SIG-M5 (cell line): ENCODE results near the gene TGFBR1.

Experiments
- DNase-seq: peaks from one replicate; lab custom pipeline; 2025; lab: John Stamatoyannopoulos, UW

Gene TGFBR1

GRCh38 chr9:99104459-99105151, at the start of gene TGFBR1:
TGFBR1 (plus strand) TSS chr9:99105113; CDS start chr9:99105206, 93 bp downstream.
- DNase-seq: no peak

GRCh38 chr9:99055384-99055783, 49.5 kb upstream of the TGFBR1 start:
- DNase-seq: no peak

GRCh38 chr9:99056186-99056585, 48.7 kb upstream of the TGFBR1 start:
- no peak for DNase-seq

GRCh38 chr9:99056886-99057664, 47.8 kb upstream of the TGFBR1 start:
- no peak for DNase-seq

- peak; percentile 60 for DNase-seq
Observed at GRCh38 chr9:99057665-99058625, 47.0 kb upstream of the TGFBR1 start.

GRCh38 chr9:99058964-99059921, 45.7 kb upstream of the TGFBR1 start:
- peak; percentile 58 for DNase-seq

GRCh38 chr9:99060621-99061020, 44.3 kb upstream of the TGFBR1 start:
- DNase-seq: no peak

GRCh38 chr9:99062549-99062948, 42.4 kb upstream of the TGFBR1 start:
- DNase-seq: no peak

- DNase-seq: no peak
Observed at GRCh38 chr9:99063522-99063921, 41.4 kb upstream of the TGFBR1 start.

GRCh38 chr9:99066571-99066970, 38.3 kb upstream of the TGFBR1 start:
- no peak for DNase-seq

- DNase-seq: no peak
Observed at GRCh38 chr9:99069075-99069474, 35.8 kb upstream of the TGFBR1 start.

GRCh38 chr9:99069546-99069945, 35.4 kb upstream of the TGFBR1 start:
- no peak for DNase-seq

GRCh38 chr9:99070681-99071080, 34.2 kb upstream of the TGFBR1 start:
- no peak for DNase-seq

GRCh38 chr9:99071313-99072039, 33.4 kb upstream of the TGFBR1 start:
- DNase-seq: no peak

GRCh38 chr9:99072040-99072394, 32.9 kb upstream of the TGFBR1 start:
- DNase-seq: no peak

- no peak for DNase-seq
Observed at GRCh38 chr9:99073347-99073746, 31.6 kb upstream of the TGFBR1 start.

GRCh38 chr9:99073985-99074901, 30.7 kb upstream of the TGFBR1 start:
- DNase-seq: no peak

GRCh38 chr9:99074902-99075245, 30.0 kb upstream of the TGFBR1 start:
- no peak for DNase-seq

GRCh38 chr9:99075246-99075912, 29.5 kb upstream of the TGFBR1 start:
- DNase-seq: no peak
